K562 (cell line): ENCODE data around the gene THAP4. TPM values are rescaled to one million over a fixed set of nuclear protein-coding genes. Genes with fewer than 3 reads are reported as not detected.
A peak's percentile ranks its signal among the peaks of the same experiment; 100 is the strongest.

Source experiments
- AFF1 ChIP-seq, 2 experiments: fragments of 450-650 bp; IDR thresholded peaks; 2 replicates each; pipeline ENCODE4 v1.6.1; 2018; ENCODE audit warnings: mild to moderate bottlenecking in 2 of 2, low read depth in 1 of 2; ENCODE audit not compliant: partially characterized antibody in 2 of 2
- DACH1 ChIP-seq: fragments of 450-650 bp; IDR thresholded peaks from 2 replicates; pipeline ENCODE4 v1.6.1; 2018; ENCODE audit not compliant: partially characterized antibody
- DPF2 ChIP-seq: fragments of 450-650 bp; IDR thresholded peaks from 2 replicates; pipeline ENCODE4 v1.6.1; 2016
- HDAC3 ChIP-seq: fragments of 450-650 bp; IDR thresholded peaks from 2 replicates; pipeline ENCODE4 v1.6.1; 2018; ENCODE audit warnings: borderline replicate concordance, mild to moderate bottlenecking, moderate library complexity; ENCODE audit not compliant: partially characterized antibody
- HEY1 ChIP-seq: fragments of 250-450 bp; sonication (Bioruptor Pico); IDR thresholded peaks from 2 replicates; pipeline ENCODE4 v1.5.0; 2020; ENCODE audit warnings: mild to moderate bottlenecking, moderate library complexity, borderline replicate concordance
- HNRNPL ChIP-seq: fragments of 200-400 bp; formaldehyde crosslinking; IDR thresholded peaks from 2 replicates; pipeline ENCODE4 v1.6.1; 2017; ENCODE audit warnings: low read depth, mild to moderate bottlenecking, low read length
- HOXB6 ChIP-seq: fragments of 250-450 bp; sonication (Bioruptor Pico); IDR thresholded peaks from 2 replicates; pipeline ENCODE4 v1.5.1; 2022; ENCODE audit warnings: mild to moderate bottlenecking, borderline replicate concordance
- MEF2D ChIP-seq: conservative IDR thresholded peaks from 2 replicates; pipeline ENCODE4 v1.6.1; 2016; ENCODE audit warnings: low read depth, missing genetic modification characterization, missing compliant biosample characterization
- NCOA2 ChIP-seq, 2 experiments: fragments of 450-650 bp; IDR thresholded peaks; 2 replicates each; pipeline ENCODE4 v1.6.1; 2018; ENCODE audit warnings: mild to moderate bottlenecking in 2 of 2, moderate library complexity in 1 of 2; ENCODE audit not compliant: partially characterized antibody in 2 of 2
- NFIC ChIP-seq: fragments of 450-650 bp; IDR thresholded peaks from 2 replicates; pipeline ENCODE4 v1.6.1; 2017; ENCODE audit warnings: mild to moderate bottlenecking, inconsistent platforms
- PHF8 ChIP-seq: fragments of 200-600 bp; sonication (generic); IDR thresholded peaks from 2 replicates; pipeline ENCODE4 v1.6.1; 2012; ENCODE audit warnings: mixed run types, mild to moderate bottlenecking, inconsistent platforms, low read length, moderate library complexity, borderline replicate concordance
- SAFB ChIP-seq: fragments of 200-400 bp; formaldehyde crosslinking; IDR thresholded peaks from 2 replicates; pipeline ENCODE4 v1.6.1; 2017; ENCODE audit warnings: low read depth, low read length, borderline replicate concordance
- SAP30 ChIP-seq: fragments of 200-600 bp; sonication (generic); IDR thresholded peaks from 2 replicates; pipeline ENCODE4 v1.6.1; 2012; ENCODE audit warnings: borderline replicate concordance, low read depth, mild to moderate bottlenecking, moderate library complexity, low read length, control low read depth, inconsistent platforms; ENCODE audit not compliant: insufficient read depth, poor library complexity, severe bottlenecking
- SP1 ChIP-seq: sonication (generic); formaldehyde crosslinking; IDR thresholded peaks from 2 replicates; pipeline ENCODE4 v1.8.1; 2022; ENCODE audit warnings: mild to moderate bottlenecking, missing genetic modification reagents
- ZBTB8A ChIP-seq: fragments of 450-650 bp; IDR thresholded peaks from 2 replicates; pipeline ENCODE4 v1.6.1; 2018; ENCODE audit warnings: mild to moderate bottlenecking, moderate library complexity; ENCODE audit not compliant: partially characterized antibody
- ZNF12 ChIP-seq: sonication (generic); formaldehyde crosslinking; IDR thresholded peaks from 2 replicates; pipeline ENCODE4 v1.4.0; 2020; ENCODE audit warnings: mild to moderate bottlenecking, missing genetic modification reagents
- ZNF232 ChIP-seq: sonication (generic); formaldehyde crosslinking; IDR thresholded peaks from 2 replicates; pipeline ENCODE4 v1.8.0; 2022; ENCODE audit warnings: mild to moderate bottlenecking, missing genetic modification reagents
- ZNF324 ChIP-seq: fragments of 250-450 bp; sonication (Bioruptor Pico); IDR thresholded peaks from 2 replicates; pipeline ENCODE4 v1.4.0; 2020; ENCODE audit warnings: mild to moderate bottlenecking
- ZNF395 ChIP-seq: fragments of 200-800 bp; sonication (Bioruptor generic); IDR thresholded peaks from 2 replicates; pipeline ENCODE4 v1.6.1; 2017; ENCODE audit warnings: missing genetic modification characterization, missing compliant biosample characterization
- polyA plus RNA-seq, 8 experiments: library from polyadenylated mRNA; depleted of rRNA in 4 of 8; stranded (reverse) in 5 of 8; unstranded in 3 of 8; fragments of >200 nt; fragmentation: Nextera tagmentation in 2 of 8; fragmentation: Illumina TruSeq in 1 of 8; extraction: Ambion mirVana in 2 of 8; extraction: Trizol in 1 of 8; gene quantifications; 2 replicates each; pipeline versions ENCODE4 v1.2.1 to v1.2.3, GENCODE V29; 2011 to 2014; ENCODE audit warnings: inconsistent platforms in 1 of 8, missing spikeins in 1 of 8
- total RNA-seq, 7 experiments: library from RNA; depleted of rRNA in 6 of 7; stranded (reverse); fragments of >200 nt in 6 of 7; fragmentation: Illumina TruSeq in 2 of 7; extraction: Trizol in 2 of 7; gene quantifications; 2 replicates each; pipeline versions ENCODE4 v1.2.1 to v1.2.3, GENCODE V29; 2011 to 2021; ENCODE audit warnings: low replicate concordance in 1 of 7
- TF ChIP-seq, protein P1 (sequence below): fragments of 250-450 bp; sonication (Bioruptor Pico); IDR thresholded peaks from 2 replicates; pipeline ENCODE4 v1.8.0; 2022; ENCODE audit warnings: inconsistent platforms

Gene THAP4
- total and polyA plus RNA-seq, 9 of the 15 experiments (the other 6 are each of a cell fraction or from before 2014, with no cell fraction given): 8.6 to 60.9 (median 43.9) TPM

DNA sequence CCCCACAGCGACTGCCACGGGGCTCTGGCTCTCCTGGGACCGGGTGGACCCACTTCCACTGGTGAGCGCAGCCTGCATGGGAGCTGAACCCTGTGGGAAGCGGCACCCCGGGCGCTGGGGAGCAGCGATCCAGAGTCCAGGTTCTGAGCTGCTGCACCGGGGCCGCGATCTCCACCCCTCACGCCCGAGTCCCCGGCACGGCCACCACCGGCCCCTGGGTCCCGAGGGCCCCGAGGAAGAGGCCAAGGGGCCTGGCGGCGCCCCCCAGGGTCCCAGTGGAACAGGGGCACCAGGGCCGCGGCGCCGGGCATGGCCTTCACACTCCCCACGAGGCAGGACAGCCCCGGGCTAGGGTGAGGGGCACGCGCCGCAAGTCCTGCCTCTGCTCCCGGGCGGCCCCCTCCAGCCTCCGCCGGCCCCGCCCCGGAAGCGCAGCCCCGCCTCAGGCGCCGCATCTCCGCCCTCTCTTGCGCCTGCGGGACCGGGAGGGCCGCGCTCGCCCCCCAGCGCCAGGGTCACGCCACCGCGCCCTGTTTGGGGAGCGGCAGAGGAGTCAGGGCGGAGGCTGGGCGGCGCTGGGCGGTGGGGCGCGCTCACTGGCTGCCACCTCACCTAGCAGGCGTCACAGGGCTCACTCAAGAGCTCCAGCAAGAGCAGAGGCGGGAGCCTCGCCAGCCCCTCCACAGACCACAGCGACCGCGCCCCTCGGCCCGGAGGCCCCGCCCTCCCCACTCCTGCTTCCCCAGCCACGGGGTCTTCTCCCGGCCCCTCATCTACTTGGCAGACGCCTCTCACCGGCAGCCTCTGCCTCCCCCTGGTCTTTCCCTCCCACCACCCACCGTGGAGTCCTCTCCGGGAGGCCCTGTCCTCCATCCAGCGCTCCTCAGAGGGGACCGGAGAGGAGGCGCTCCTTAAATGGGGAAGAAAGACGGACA lies 26.8 kb downstream of the THAP4 start (continued):
- TF ChIP-seq AFF1 (IDR thresholded peaks at IDR 0.05; ENCODE audit: low read depth in 1 of 2, partially characterized antibody in 2 of 2) (no peak), NFIC (no peak), ZNF395 (CRISPR knock-in tag) (no peak), PHF8 (peak; percentile 53; the same call in 1 of the 2 replicates), ZNF324 (no peak), ZBTB8A (no peak), DPF2 (0 out of 2 replicates have a peak, but pooled peaks have one; percentile 22), HOXB6 (CRISPR knock-in tag) (no peak), MEF2D (tag) (no peak), HNRNPL (peak; percentile 80; the same call in 1 of the 2 replicates), ZNF12 (CRISPR knock-in tag) (no peak), HEY1 (CRISPR knock-in tag) (no peak), HDAC3 (no peak), SAP30 (no peak), DACH1 (no peak), ZNF232 (no peak), NCOA2 (IDR thresholded peaks at IDR 0.05; ENCODE audit: partially characterized antibody in 2 of 2) (no peak), SAFB (peak; percentile 35; the same call in 1 of the 2 replicates), SP1 (peak; percentile 59)
- TF ChIP-seq, protein P1, sequence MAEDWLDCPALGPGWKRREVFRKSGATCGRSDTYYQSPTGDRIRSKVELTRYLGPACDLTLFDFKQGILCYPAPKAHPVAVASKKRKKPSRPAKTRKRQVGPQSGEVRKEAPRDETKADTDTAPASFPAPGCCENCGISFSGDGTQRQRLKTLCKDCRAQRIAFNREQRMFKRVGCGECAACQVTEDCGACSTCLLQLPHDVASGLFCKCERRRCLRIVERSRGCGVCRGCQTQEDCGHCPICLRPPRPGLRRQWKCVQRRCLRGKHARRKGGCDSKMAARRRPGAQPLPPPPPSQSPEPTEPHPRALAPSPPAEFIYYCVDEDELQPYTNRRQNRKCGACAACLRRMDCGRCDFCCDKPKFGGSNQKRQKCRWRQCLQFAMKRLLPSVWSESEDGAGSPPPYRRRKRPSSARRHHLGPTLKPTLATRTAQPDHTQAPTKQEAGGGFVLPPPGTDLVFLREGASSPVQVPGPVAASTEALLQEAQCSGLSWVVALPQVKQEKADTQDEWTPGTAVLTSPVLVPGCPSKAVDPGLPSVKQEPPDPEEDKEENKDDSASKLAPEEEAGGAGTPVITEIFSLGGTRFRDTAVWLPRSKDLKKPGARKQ (CRISPR knock-in tag): no peak
